Suprapubic skin (tissue), 3 donors: ENCODE results near the gene GDI2.

Experiments
- POLR2A ChIP-seq, 2 donors: fragments of 450-650 bp; IDR thresholded peaks; one replicate each; pipeline ENCODE4 v1.6.1; 2017; ENCODE audit warnings: antibody characterized with exemption in 2 of 2, mild to moderate bottlenecking in 2 of 2, moderate library complexity in 2 of 2
- TF ChIP-seq, protein P1 (sequence below), 2 donors: fragments of 200-600 bp in 1 of 2; fragments of 450-650 bp in 1 of 2; sonication (generic) in 1 of 2; IDR thresholded peaks; one replicate each; pipeline ENCODE4 v1.5.1; 2016 to 2019; ENCODE audit warnings: antibody characterized with exemption in 2 of 2, mild to moderate bottlenecking in 1 of 2, moderate library complexity in 1 of 2

DNA sequence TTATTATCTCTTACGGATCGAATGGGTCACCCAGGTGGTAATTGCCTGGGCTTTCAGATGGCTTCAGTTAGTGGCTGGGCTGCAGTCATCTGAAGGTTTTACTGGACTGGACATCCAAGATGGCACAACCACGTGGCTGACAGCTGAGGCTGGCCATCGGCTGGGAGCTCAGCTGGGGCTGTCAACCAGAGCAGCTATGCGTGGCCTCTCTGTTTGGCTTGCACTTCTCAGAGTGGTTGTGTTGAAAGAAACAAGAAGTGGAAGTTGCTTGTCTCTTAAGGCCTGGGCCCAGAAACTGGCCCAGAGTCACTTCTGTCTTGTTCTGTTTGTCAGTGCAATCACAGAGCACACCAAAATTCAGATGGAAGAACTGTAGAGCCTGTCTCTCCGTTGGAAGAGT lies 5.7 kb upstream of the GDI2 start:
- TF ChIP-seq, protein P1, sequence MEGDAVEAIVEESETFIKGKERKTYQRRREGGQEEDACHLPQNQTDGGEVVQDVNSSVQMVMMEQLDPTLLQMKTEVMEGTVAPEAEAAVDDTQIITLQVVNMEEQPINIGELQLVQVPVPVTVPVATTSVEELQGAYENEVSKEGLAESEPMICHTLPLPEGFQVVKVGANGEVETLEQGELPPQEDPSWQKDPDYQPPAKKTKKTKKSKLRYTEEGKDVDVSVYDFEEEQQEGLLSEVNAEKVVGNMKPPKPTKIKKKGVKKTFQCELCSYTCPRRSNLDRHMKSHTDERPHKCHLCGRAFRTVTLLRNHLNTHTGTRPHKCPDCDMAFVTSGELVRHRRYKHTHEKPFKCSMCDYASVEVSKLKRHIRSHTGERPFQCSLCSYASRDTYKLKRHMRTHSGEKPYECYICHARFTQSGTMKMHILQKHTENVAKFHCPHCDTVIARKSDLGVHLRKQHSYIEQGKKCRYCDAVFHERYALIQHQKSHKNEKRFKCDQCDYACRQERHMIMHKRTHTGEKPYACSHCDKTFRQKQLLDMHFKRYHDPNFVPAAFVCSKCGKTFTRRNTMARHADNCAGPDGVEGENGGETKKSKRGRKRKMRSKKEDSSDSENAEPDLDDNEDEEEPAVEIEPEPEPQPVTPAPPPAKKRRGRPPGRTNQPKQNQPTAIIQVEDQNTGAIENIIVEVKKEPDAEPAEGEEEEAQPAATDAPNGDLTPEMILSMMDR (IDR thresholded peaks at IDR 0.05): no peak
- TF ChIP-seq POLR2A (IDR thresholded peaks at IDR 0.05): no peak
